Activated CD4-positive, alpha-beta T cell treated with anti-CD3 and anti-CD28 coated beads, Interleukin-10, Interleukin-2, amounts not matched to agents 100 ng/mL and 50 ng/mL, durations not matched to agents 16 hours and 8 hours (primary cell): ENCODE data around the gene TBC1D9B.

Experiments used
- DNase-seq: peaks from one replicate; pipeline ENCODE4 v3.0.0-alpha.2; 2020

Gene TBC1D9B

GRCh38 chr5:179906795-179907555 is 722 bp downstream of the TBC1D9B start:
- DNase-seq = peak; percentile 36

GRCh38 chr5:179906294-179906794 is 1.4 kb downstream of the TBC1D9B start:
- DNase-seq = no peak

GRCh38 chr5:179905161-179905560 is 2.5 kb downstream of the TBC1D9B start:
- no peak for DNase-seq

GRCh38 chr5:179904463-179905160 is 3.1 kb downstream of the TBC1D9B start:
- DNase-seq = no peak

- no peak for DNase-seq
These were observed 4.9 kb downstream of the TBC1D9B start for GRCh38 chr5:179902763-179903158.

GRCh38 chr5:179901915-179902762 is 5.6 kb downstream of the TBC1D9B start:
- no peak for DNase-seq

- DNase-seq = no peak
These were observed 6.2 kb downstream of the TBC1D9B start for GRCh38 chr5:179901462-179901861.

- no peak for DNase-seq
These were observed 7.0 kb downstream of the TBC1D9B start for GRCh38 chr5:179900711-179901110.

- DNase-seq = no peak
These were observed 7.5 kb downstream of the TBC1D9B start for GRCh38 chr5:179900206-179900605.

- no peak for DNase-seq
These were observed 11.8 kb downstream of the TBC1D9B start for GRCh38 chr5:179895861-179896260.

GRCh38 chr5:179893958-179894895 is 13.5 kb downstream of the TBC1D9B start:
- no peak for DNase-seq

GRCh38 chr5:179893076-179893957 is 14.4 kb downstream of the TBC1D9B start:
- DNase-seq = no peak

- DNase-seq = no peak
These were observed 15.4 kb downstream of the TBC1D9B start for GRCh38 chr5:179892255-179892654.

- no peak for DNase-seq
These were observed 16.7 kb downstream of the TBC1D9B start for GRCh38 chr5:179890751-179891682.

- no peak for DNase-seq
These were observed 17.8 kb downstream of the TBC1D9B start for GRCh38 chr5:179889885-179890284.

GRCh38 chr5:179887802-179888201 is 19.9 kb downstream of the TBC1D9B start:
- no peak for DNase-seq

- DNase-seq = no peak
These were observed 20.6 kb downstream of the TBC1D9B start for GRCh38 chr5:179887095-179887494.

- DNase-seq = no peak
These were observed 21.3 kb downstream of the TBC1D9B start for GRCh38 chr5:179886190-179886911.

- DNase-seq = no peak
These were observed 22.1 kb downstream of the TBC1D9B start for GRCh38 chr5:179885491-179886090.
